GM12865 (cell line): ENCODE data around the gene HMX1.

Experiments
- DNase-seq: peaks from one replicate; pipeline ENCODE4 v3.0.0; 2010; ENCODE audit warnings: low read depth
- H3K4me3 ChIP-seq: 2 replicates; pipeline ENCODE4 v1.5.1; 2011; ENCODE audit warnings: mild to moderate bottlenecking, low read depth, low read length, control low read depth
- CTCF ChIP-seq: IDR thresholded peaks from 2 replicates; pipeline ENCODE4 v1.5.1; 2011; ENCODE audit warnings: low read length, control low read depth, low read depth, inconsistent platforms; ENCODE audit not compliant: insufficient read depth; ENCODE audit errors: missing control alignments

The HMX1 gene

GRCh38 chr4:8896506-8896905 is 24.9 kb upstream of the HMX1 start:
- no peak for TF ChIP-seq CTCF
- H3K4me3 ChIP-seq: no peak overlapping the region
- DNase-seq: no peak

- DNase-seq: no peak
- H3K4me3 ChIP-seq: no peak overlapping the region
- no peak for TF ChIP-seq CTCF
Observed at GRCh38 chr4:8896071-8896470, 24.4 kb upstream of the HMX1 start.

- TF ChIP-seq CTCF: no peak
- no peak for DNase-seq
Observed at GRCh38 chr4:8895295-8895694, 23.7 kb upstream of the HMX1 start.

GRCh38 chr4:8894424-8894816 is 22.8 kb upstream of the HMX1 start:
- TF ChIP-seq CTCF: no peak
- DNase-seq: no peak
- no peak overlapping the region for H3K4me3 ChIP-seq

More at GRCh38 chr4:8895295-8895694, 23.7 kb upstream of the HMX1 start:
- no peak overlapping the region for H3K4me3 ChIP-seq

- H3K4me3 ChIP-seq: no peak overlapping the region
- no peak for TF ChIP-seq CTCF
- no peak for DNase-seq
Observed at GRCh38 chr4:8893624-8894423, 22.2 kb upstream of the HMX1 start.

- DNase-seq: no peak
- H3K4me3 ChIP-seq: no peak overlapping the region
- TF ChIP-seq CTCF: no peak
Observed at GRCh38 chr4:8893227-8893623, 21.6 kb upstream of the HMX1 start.
